ENCODE results near the gene CDYL.

GRCh38 chr6:4856785-4857184 is 80.6 kb downstream of the CDYL start:
- 0 out of 2 replicates have a peak, but pooled peaks have one; percentile 17 for TF ChIP-seq CTCF (IDR thresholded peaks at IDR 0.05; ENCODE audit: low read depth, low read length)
- TF ChIP-seq EZH2phosphoT487 (IDR thresholded peaks at IDR 0.05; ENCODE audit: low read depth): no peak

All from OCI-LY3 (cell line).